ENCODE results near the gene PCP4. TPM values are rescaled to one million over a fixed set of nuclear protein-coding genes. Genes with fewer than 3 reads are reported as not detected.

Gene PCP4
- total RNA-seq, 1 experiment from 2014 or later, result not detected

- no peak for DNase-seq (ENCODE audit: extremely low read depth, low read depth)
Measured at GRCh38 chr21:39968010-39968409, 100.8 kb downstream of the PCP4 start.

- no peak for DNase-seq (ENCODE audit: extremely low read depth, low read depth)
Measured at GRCh38 chr21:39969691-39970364, 102.6 kb downstream of the PCP4 start.

GRCh38 chr21:39971956-39972355 is 104.7 kb downstream of the PCP4 start:
- DNase-seq (ENCODE audit: extremely low read depth, low read depth), result no peak

- DNase-seq (ENCODE audit: extremely low read depth, low read depth), result no peak
Measured at GRCh38 chr21:39972471-39972870, 105.2 kb downstream of the PCP4 start.

GRCh38 chr21:39972976-39973770 is 105.9 kb downstream of the PCP4 start:
- DNase-seq (ENCODE audit: extremely low read depth, low read depth), result no peak

- no peak for DNase-seq (ENCODE audit: extremely low read depth, low read depth)
Measured at GRCh38 chr21:39976800-39977199, 109.6 kb downstream of the PCP4 start.

Other genes starting within 250 kb of the PCP4 start
- gene IGSF5, start 122.3 kb upstream of the PCP4 start, total RNA-seq (2014; rRNA removed; shearing (Covaris generic)), result not detected in 2 replicates